GM23338 (cell line): Measurements from ENCODE around the gene TMEFF1. TPM values are rescaled to one million over a fixed set of nuclear protein-coding genes. Genes with fewer than 3 reads are reported as not detected.

Experiments used
- ATAC-seq: fragments of 200-7000 bp; cut with Tn5 transposase; 3 replicates; pipeline ENCODE4 v1.9.1; 2020
- DNase-seq: peaks from one replicate; pipeline ENCODE4 v3.0.0-alpha.2; 2015; ENCODE audit warnings: low spot score
- H2AFZ ChIP-seq: fragments of 200-600 bp; sonication (generic); 2 replicates; pipeline ENCODE4 v1.8.0; 2016; ENCODE audit warnings: antibody characterized with exemption, mild to moderate bottlenecking, moderate library complexity
- H3F3A ChIP-seq: fragments of 200-600 bp; sonication (generic); replicated peaks from 2 replicates; pipeline ENCODE4 v1.8.0; 2017; ENCODE audit warnings: antibody characterized with exemption, mixed run types, low read depth
- H3K27ac ChIP-seq: fragments of 200-600 bp; sonication (generic); 2 replicates; pipeline ENCODE4 v1.6.1; 2016; ENCODE audit warnings: low read depth
- H3K27me3 ChIP-seq: fragments of 200-600 bp; sonication (generic); 2 replicates; pipeline ENCODE4 v1.8.0; 2016; ENCODE audit warnings: mild to moderate bottlenecking, mixed run types, moderate library complexity; ENCODE audit not compliant: insufficient read depth
- H3K36me3 ChIP-seq: fragments of 200-600 bp; sonication (generic); 2 replicates; pipeline ENCODE4 v1.8.0; 2016; ENCODE audit warnings: mild to moderate bottlenecking; ENCODE audit not compliant: insufficient read depth
- H3K4me1 ChIP-seq: fragments of 200-600 bp; sonication (generic); 2 replicates; pipeline ENCODE4 v1.8.0; 2016; ENCODE audit warnings: mild to moderate bottlenecking, moderate library complexity; ENCODE audit not compliant: insufficient read depth
- H3K4me2 ChIP-seq: fragments of 200-600 bp; sonication (generic); 2 replicates; pipeline ENCODE4 v1.7.1; 2017; ENCODE audit warnings: mixed run types
- H3K4me3 ChIP-seq: fragments of 200-600 bp; sonication (generic); 2 replicates; pipeline ENCODE4 v1.6.1; 2016; ENCODE audit warnings: mixed run types
- H3K79me2 ChIP-seq: fragments of 200-600 bp; sonication (generic); replicated peaks from 2 replicates; pipeline ENCODE4 v1.8.0; 2017; ENCODE audit warnings: mild to moderate bottlenecking; ENCODE audit not compliant: insufficient read depth
- H3K9me2 ChIP-seq: fragments of 200-600 bp; sonication (generic); 2 replicates; pipeline ENCODE4 v1.8.0; 2017; ENCODE audit not compliant: insufficient read depth
- H4K20me1 ChIP-seq: fragments of 200-600 bp; sonication (generic); replicated peaks from 2 replicates; pipeline ENCODE4 v1.8.0; 2017; ENCODE audit warnings: mild to moderate bottlenecking; ENCODE audit not compliant: insufficient read depth
- H3K27ac Mint-ChIP-seq: 2 replicates; pipeline ENCODE4 v1.8.0; 2020; ENCODE audit warnings: inconsistent platforms, mild to moderate bottlenecking, moderate library complexity, mixed read lengths
- H3K27me3 Mint-ChIP-seq: 3 replicates; pipeline ENCODE4 v1.8.0; 2022; ENCODE audit warnings: low read depth, mild to moderate bottlenecking, moderate library complexity, mixed read lengths, inconsistent platforms; ENCODE audit not compliant: insufficient read depth, poor library complexity
- H3K36me3 Mint-ChIP-seq: 3 replicates; pipeline ENCODE4 v1.8.0; 2021; ENCODE audit warnings: low read depth, mild to moderate bottlenecking, inconsistent platforms, moderate library complexity, mixed read lengths
- H3K4me1 Mint-ChIP-seq: 3 replicates; pipeline ENCODE4 v1.8.0; 2020; ENCODE audit warnings: mild to moderate bottlenecking, inconsistent platforms, mixed read lengths
- H3K4me3 Mint-ChIP-seq: 3 replicates; pipeline ENCODE4 v1.8.0; 2021; ENCODE audit warnings: moderate library complexity, mild to moderate bottlenecking, inconsistent platforms, mixed read lengths
- H3K9me3 Mint-ChIP-seq: 3 replicates; pipeline ENCODE4 v1.8.0; 2020; ENCODE audit warnings: moderate library complexity, mild to moderate bottlenecking, inconsistent platforms, mixed read lengths
- CREB1 ChIP-seq: fragments of 250-450 bp; sonication (Bioruptor Pico); IDR thresholded peaks from 2 replicates; pipeline ENCODE4 v1.5.0; 2020; ENCODE audit warnings: low read depth, mild to moderate bottlenecking, moderate library complexity
- EZH2 ChIP-seq: fragments of 200-600 bp; sonication (generic); IDR thresholded peaks from one replicate; pipeline ENCODE4 v1.8.0; 2017; ENCODE audit warnings: antibody characterized with exemption, mild to moderate bottlenecking, low read depth; ENCODE audit not compliant: unreplicated experiment
- EZH2phosphoT487 ChIP-seq: fragments of 200-600 bp; sonication (generic); IDR thresholded peaks from one replicate; pipeline ENCODE4 v1.8.1; 2018; ENCODE audit warnings: antibody characterized with exemption; ENCODE audit not compliant: unreplicated experiment
- JUNB ChIP-seq: IDR thresholded peaks from one replicate; pipeline ENCODE4 v1.6.1; 2016; ENCODE audit warnings: antibody characterized with exemption; ENCODE audit not compliant: unreplicated experiment
- STAT1 ChIP-seq: IDR thresholded peaks from one replicate; pipeline ENCODE4 v1.6.1; 2016; ENCODE audit warnings: antibody characterized with exemption; ENCODE audit not compliant: unreplicated experiment
- ZNF114 ChIP-seq: fragments of 250-450 bp; sonication (Bioruptor Pico); IDR thresholded peaks from 2 replicates; pipeline ENCODE4 v1.5.0; 2020; ENCODE audit warnings: mild to moderate bottlenecking, moderate library complexity
- polyA plus RNA-seq: library from polyadenylated mRNA; unstranded; fragments of >200 nt; fragmentation: Nextera tagmentation; extraction: Ambion mirVana; gene quantifications from 2 replicates; pipeline ENCODE4 v1.2.1, GENCODE V29; 2016
- total RNA-seq: library from RNA; depleted of rRNA; stranded (reverse); fragments of >200 nt; shearing (Covaris generic); gene quantifications from 2 replicates; pipeline ENCODE4 v1.2.3, GENCODE V29; 2014
- TF ChIP-seq, protein P1 (sequence below): fragments of 250-450 bp; sonication (Bioruptor Pico); IDR thresholded peaks from 2 replicates; pipeline ENCODE4 v1.5.0; 2020; ENCODE audit warnings: mild to moderate bottlenecking, moderate library complexity
- TF ChIP-seq, protein P2 (sequence below): IDR thresholded peaks from 2 replicates; pipeline ENCODE4 v1.6.1; 2016; ENCODE audit warnings: antibody characterized with exemption

The TMEFF1 gene
- total and polyA plus RNA-seq, 2 experiments from 2014 or later = 6.6 to 85.2 TPM

DNA sequence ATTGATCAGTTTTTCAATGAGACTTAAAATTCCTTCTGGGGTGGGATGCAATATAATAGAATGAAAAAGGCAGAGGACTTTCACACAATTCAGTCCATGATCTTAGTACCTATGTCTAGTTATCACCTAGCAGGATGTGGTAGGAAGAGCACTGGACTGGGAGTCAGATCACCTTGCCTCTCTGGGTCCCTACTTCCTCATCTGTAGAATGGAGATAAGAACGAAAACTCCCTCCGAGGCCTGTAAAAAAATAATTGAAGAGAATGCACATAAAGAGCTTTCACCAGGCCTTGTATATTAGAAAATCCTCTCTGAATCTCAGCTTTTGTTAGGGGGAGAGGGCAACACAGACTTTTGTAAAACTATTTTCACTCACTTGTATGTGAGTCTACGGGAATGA is 681 bp upstream of the TMEFF1 start (continued):
- TF ChIP-seq, protein P1, sequence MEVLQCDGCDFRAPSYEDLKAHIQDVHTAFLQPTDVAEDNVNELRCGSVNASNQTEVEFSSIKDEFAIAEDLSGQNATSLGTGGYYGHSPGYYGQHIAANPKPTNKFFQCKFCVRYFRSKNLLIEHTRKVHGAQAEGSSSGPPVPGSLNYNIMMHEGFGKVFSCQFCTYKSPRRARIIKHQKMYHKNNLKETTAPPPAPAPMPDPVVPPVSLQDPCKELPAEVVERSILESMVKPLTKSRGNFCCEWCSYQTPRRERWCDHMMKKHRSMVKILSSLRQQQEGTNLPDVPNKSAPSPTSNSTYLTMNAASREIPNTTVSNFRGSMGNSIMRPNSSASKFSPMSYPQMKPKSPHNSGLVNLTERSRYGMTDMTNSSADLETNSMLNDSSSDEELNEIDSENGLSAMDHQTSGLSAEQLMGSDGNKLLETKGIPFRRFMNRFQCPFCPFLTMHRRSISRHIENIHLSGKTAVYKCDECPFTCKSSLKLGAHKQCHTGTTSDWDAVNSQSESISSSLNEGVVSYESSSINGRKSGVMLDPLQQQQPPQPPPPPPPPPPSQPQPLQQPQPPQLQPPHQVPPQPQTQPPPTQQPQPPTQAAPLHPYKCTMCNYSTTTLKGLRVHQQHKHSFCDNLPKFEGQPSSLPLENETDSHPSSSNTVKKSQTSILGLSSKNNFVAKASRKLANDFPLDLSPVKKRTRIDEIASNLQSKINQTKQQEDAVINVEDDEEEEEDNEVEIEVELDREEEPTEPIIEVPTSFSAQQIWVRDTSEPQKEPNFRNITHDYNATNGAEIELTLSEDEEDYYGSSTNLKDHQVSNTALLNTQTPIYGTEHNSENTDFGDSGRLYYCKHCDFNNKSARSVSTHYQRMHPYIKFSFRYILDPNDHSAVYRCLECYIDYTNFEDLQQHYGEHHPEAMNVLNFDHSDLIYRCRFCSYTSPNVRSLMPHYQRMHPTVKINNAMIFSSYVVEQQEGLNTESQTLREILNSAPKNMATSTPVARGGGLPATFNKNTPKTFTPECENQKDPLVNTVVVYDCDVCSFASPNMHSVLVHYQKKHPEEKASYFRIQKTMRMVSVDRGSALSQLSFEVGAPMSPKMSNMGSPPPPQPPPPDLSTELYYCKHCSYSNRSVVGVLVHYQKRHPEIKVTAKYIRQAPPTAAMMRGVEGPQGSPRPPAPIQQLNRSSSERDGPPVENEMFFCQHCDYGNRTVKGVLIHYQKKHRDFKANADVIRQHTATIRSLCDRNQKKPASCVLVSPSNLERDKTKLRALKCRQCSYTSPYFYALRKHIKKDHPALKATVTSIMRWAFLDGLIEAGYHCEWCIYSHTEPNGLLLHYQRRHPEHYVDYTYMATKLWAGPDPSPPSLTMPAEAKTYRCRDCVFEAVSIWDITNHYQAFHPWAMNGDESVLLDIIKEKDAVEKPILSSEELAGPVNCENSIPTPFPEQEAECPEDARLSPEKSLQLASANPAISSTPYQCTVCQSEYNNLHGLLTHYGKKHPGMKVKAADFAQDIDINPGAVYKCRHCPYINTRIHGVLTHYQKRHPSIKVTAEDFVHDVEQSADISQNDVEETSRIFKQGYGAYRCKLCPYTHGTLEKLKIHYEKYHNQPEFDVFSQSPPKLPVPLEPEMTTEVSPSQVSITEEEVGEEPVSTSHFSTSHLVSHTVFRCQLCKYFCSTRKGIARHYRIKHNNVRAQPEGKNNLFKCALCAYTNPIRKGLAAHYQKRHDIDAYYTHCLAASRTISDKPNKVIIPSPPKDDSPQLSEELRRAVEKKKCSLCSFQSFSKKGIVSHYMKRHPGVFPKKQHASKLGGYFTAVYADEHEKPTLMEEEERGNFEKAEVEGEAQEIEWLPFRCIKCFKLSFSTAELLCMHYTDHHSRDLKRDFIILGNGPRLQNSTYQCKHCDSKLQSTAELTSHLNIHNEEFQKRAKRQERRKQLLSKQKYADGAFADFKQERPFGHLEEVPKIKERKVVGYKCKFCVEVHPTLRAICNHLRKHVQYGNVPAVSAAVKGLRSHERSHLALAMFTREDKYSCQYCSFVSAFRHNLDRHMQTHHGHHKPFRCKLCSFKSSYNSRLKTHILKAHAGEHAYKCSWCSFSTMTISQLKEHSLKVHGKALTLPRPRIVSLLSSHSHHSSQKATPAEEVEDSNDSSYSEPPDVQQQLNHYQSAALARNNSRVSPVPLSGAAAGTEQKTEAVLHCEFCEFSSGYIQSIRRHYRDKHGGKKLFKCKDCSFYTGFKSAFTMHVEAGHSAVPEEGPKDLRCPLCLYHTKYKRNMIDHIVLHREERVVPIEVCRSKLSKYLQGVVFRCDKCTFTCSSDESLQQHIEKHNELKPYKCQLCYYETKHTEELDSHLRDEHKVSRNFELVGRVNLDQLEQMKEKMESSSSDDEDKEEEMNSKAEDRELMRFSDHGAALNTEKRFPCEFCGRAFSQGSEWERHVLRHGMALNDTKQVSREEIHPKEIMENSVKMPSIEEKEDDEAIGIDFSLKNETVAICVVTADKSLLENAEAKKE = no peak
- no peak for TF ChIP-seq EZH2
- no peak for TF ChIP-seq CREB1 (CRISPR knock-in tag)
- TF ChIP-seq EZH2phosphoT487 = no peak
- no peak for TF ChIP-seq ZNF114 (CRISPR knock-in tag)

DNA sequence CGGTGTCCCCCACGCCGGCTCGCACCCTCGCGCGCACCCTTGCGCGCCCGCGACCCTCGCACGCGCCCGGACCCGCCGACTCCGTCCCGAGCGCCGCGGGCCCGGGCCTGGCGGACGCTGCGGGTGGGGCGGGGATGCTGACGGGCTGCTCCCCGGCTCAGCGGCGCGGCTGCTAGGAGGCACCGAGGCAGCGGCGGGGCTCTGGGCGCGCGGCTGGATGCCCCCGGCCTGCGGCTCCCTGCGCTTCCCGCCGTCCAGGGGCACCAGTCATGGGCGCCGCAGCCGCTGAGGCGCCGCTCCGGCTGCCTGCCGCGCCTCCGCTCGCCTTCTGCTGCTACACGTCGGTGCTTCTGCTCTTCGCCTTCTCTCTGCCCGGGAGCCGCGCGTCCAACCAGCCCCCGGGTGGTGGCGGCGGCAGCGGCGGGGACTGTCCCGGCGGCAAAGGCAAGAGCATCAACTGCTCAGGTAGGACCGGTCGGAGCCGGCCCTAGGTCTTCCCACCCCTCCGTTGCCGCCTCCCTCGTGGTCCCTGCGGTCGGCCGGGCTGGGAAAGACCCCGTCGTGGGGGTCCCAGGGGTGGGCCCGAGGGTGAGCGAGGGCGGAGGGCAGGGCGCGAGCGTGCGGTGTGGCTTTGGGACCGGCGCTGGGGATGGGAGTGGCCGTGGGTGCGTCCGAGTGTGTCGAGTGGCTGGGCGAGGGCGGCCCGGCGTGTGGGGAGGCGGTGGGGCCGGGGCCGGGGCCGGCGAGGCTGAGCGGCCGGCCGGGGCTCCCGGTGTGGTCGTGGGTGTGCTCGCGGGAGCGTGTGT is 530 bp downstream of the TMEFF1 start:
- Mint-ChIP-seq H3K27ac (no peak overlapping the region), H3K27me3 (peaks cover 9% of the 10 kb centered on the region), H3K36me3 (peaks cover 3% of the 10 kb centered on the region; the same call in 1 of the 3 replicates), H3K9me3 (no peaks in the 10 kb centered on the region; the same call in 2 of the 3 replicates), H3K4me3 (peak overlapping the region; percentile 88), H3K4me1 (peaks cover 35% of the 10 kb centered on the region)
- Histone ChIP-seq H4K20me1 (peaks cover 15% of the 10 kb centered on the region; the same call in 1 of the 2 replicates), H3K36me3 (no peaks in the 10 kb centered on the region), H3K4me3 (peak overlapping the region; percentile 64), H3K79me2 (peaks cover 45% of the 10 kb centered on the region), H3F3A (0 out of 2 replicates have a peak, but pooled peaks cover 4% of the 10 kb centered on the region), H2AFZ (no peak overlapping the region), H3K4me1 (peaks cover 18% of the 10 kb centered on the region), H3K27ac (no peak overlapping the region), H3K4me2 (peak overlapping the region; percentile 84), H3K9me2 (no peaks in the 10 kb centered on the region), H3K27me3 (no peaks in the 10 kb centered on the region)
- DNase-seq (peak; percentile 57), ATAC-seq (peak; percentile 45)
- TF ChIP-seq JUNB = no peak
- TF ChIP-seq EZH2 = no peak
- TF ChIP-seq STAT1 = no peak
- TF ChIP-seq, protein P2, sequence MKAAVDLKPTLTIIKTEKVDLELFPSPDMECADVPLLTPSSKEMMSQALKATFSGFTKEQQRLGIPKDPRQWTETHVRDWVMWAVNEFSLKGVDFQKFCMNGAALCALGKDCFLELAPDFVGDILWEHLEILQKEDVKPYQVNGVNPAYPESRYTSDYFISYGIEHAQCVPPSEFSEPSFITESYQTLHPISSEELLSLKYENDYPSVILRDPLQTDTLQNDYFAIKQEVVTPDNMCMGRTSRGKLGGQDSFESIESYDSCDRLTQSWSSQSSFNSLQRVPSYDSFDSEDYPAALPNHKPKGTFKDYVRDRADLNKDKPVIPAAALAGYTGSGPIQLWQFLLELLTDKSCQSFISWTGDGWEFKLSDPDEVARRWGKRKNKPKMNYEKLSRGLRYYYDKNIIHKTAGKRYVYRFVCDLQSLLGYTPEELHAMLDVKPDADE = no peak
- no peak for TF ChIP-seq ZNF114 (CRISPR knock-in tag)
